ENCODE measurements around the gene IRX4.

IRX4 gene

DNA sequence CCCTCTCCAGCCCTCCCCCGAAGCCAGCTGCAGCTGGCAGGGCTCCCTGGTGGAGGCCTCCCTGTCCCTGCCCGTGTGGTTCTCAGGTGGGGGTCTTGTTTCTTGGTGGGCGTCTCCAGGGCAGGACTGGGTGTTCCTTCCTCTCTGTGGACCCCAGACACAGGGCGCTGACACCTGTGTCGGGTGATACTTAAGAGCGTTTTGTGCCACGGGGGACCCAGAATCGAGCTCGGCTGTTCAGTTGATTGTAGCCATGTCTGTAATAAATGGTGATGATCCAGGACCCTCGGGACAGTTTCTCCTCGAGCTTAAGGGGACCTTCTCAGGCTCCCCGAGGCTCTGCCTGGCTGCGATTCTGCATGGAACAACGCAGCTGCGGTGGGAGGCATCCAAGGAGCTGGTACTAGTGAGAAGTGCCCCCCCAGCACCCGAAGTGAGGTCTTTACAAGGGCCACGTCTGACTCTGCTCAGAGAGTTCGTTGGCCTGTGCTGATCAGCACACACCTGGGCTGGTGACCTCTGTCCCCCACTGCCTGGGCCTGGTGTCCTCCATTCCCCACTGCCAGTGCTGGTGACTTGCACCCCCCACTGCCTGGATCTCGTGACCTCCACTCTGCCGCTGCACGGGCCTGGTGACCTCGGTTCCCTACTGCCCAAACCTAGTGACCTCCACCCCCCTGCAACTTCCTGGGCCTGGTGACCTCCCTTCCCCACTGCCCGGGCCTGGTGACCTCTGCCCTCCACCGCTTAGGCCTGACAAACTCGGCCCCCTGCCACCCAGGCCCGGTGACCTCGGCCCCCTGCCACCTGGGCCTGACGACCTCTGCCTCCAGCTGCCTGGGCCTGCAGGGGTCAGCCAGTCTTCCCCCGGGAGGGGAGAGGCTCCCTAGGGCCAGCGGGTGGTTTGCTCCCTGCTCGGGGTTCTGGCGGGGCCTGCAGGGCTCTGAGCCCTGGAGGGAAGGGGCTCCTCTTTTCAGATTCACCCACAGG, 45.5 kb downstream of the IRX4 start:
- Histone ChIP-seq H3K4me3 (ENCODE audit: low read depth in 1 of 2, low read length in 2 of 2) (no peak overlapping the region), H3K27me3 (ENCODE audit: control insufficient read depth in 1 of 2, insufficient read depth in 2 of 2, low read length in 2 of 2) (peaks cover 0 to 10% of the 10 kb centered on the region in 2 donors), H3K27ac (ENCODE audit: low read depth, low read length) (no peak overlapping the region)

GRCh38 chr5:1836176-1836890, 46.4 kb downstream of the IRX4 start:
- H3K4me3 ChIP-seq (ENCODE audit: low read depth in 1 of 2, low read length in 2 of 2): no peak overlapping the region
- no peak overlapping the region for H3K27ac ChIP-seq (ENCODE audit: low read depth, low read length)
- no peaks in the 10 kb centered on the region for H3K9me3 ChIP-seq (ENCODE audit: low read length)
- H3K27me3 ChIP-seq (ENCODE audit: control insufficient read depth in 1 of 2, insufficient read depth in 2 of 2, low read length in 2 of 2): peaks cover 0 to 9% of the 10 kb centered on the region in 2 donors
- no peaks in the 10 kb centered on the region for H3K36me3 ChIP-seq (ENCODE audit: insufficient read depth, low read length)
- H3K9ac ChIP-seq (ENCODE audit: low read length): no peak overlapping the region
- H3K4me1 ChIP-seq (ENCODE audit: insufficient read depth, low read length): no peaks in the 10 kb centered on the region

More for the DNA sequence above, 45.5 kb downstream of the IRX4 start:
- H3K9me3 ChIP-seq (ENCODE audit: low read length): no peaks in the 10 kb centered on the region
- no peaks in the 10 kb centered on the region for H3K4me1 ChIP-seq (ENCODE audit: insufficient read depth, low read length)
- H3K36me3 ChIP-seq (ENCODE audit: insufficient read depth, low read length): no peaks in the 10 kb centered on the region
- no peak overlapping the region for H3K9ac ChIP-seq (ENCODE audit: low read length)

GRCh38 chr5:1835431-1835830, 47.3 kb downstream of the IRX4 start:
- Histone ChIP-seq H3K27me3 (ENCODE audit: control insufficient read depth in 1 of 2, insufficient read depth in 2 of 2, low read length in 2 of 2) (peaks cover 0 to under 1% of the 10 kb centered on the region in 2 donors), H3K4me1 (ENCODE audit: insufficient read depth, low read length) (no peaks in the 10 kb centered on the region), H3K4me3 (ENCODE audit: low read depth in 1 of 2, low read length in 2 of 2) (no peak overlapping the region), H3K9me3 (ENCODE audit: low read length) (no peaks in the 10 kb centered on the region), H3K36me3 (ENCODE audit: insufficient read depth, low read length) (no peaks in the 10 kb centered on the region), H3K9ac (ENCODE audit: low read length) (no peak overlapping the region), H3K27ac (ENCODE audit: low read depth, low read length) (no peak overlapping the region)

- Histone ChIP-seq H3K9ac (ENCODE audit: low read length) (no peak overlapping the region), H3K27ac (ENCODE audit: low read depth, low read length) (no peak overlapping the region), H3K9me3 (ENCODE audit: low read length) (no peaks in the 10 kb centered on the region), H3K4me1 (ENCODE audit: insufficient read depth, low read length) (no peaks in the 10 kb centered on the region), H3K36me3 (ENCODE audit: insufficient read depth, low read length) (no peaks in the 10 kb centered on the region), H3K27me3 (ENCODE audit: control insufficient read depth in 1 of 2, insufficient read depth in 2 of 2, low read length in 2 of 2) (no peaks in the 10 kb centered on the region), H3K4me3 (ENCODE audit: low read depth in 1 of 2, low read length in 2 of 2) (no peak overlapping the region)
Observed at GRCh38 chr5:1834721-1835429, 47.9 kb downstream of the IRX4 start.

- H3K27ac ChIP-seq (ENCODE audit: low read depth, low read length): no peak overlapping the region
- no peak overlapping the region for H3K9ac ChIP-seq (ENCODE audit: low read length)
- H3K9me3 ChIP-seq (ENCODE audit: low read length): no peaks in the 10 kb centered on the region
- no peak overlapping the region for H3K4me3 ChIP-seq (ENCODE audit: low read depth in 1 of 2, low read length in 2 of 2)
- no peaks in the 10 kb centered on the region for H3K36me3 ChIP-seq (ENCODE audit: insufficient read depth, low read length)
- H3K27me3 ChIP-seq (ENCODE audit: control insufficient read depth in 1 of 2, insufficient read depth in 2 of 2, low read length in 2 of 2): no peaks in the 10 kb centered on the region
- no peaks in the 10 kb centered on the region for H3K4me1 ChIP-seq (ENCODE audit: insufficient read depth, low read length)
Observed at GRCh38 chr5:1834022-1834551, 48.6 kb downstream of the IRX4 start.

DNA sequence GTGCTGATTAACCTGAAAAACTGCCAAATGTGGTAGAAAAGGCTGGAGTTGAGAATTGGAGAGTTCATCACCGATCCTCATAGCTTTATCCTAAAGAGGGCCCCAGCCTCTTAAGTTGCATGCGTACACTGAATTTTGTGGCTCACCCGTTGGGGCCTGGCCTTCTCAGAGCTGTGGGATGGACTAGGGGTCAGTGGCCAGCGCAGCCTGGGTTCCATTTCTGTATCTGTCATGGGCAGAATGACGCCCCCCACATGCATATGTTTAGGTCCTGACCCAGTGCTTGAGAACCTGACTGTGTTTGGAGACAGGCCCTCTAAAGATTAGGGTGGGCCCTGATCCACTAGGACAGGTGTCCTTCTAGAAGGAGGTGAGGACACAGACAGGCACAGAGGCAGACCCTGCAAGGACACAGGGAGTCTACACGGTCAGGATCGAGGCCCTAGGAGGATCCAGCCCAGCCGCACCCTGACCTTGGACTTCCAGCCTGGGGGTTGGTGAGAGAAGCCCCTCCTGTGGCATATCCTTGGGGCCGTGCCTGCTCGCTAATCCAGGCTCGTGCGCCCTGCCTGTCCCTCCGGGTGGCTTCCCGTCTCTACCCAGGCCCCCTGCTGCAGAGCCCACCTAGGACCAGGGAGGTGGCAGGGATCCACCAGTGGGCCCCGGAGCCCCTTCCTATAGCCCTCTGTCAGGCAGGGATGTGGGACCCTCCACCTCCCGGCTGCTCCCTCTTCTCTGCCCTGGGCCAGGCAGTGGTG, 49.3 kb downstream of the IRX4 start:
- Histone ChIP-seq H3K27ac (ENCODE audit: low read depth, low read length) (no peak overlapping the region), H3K27me3 (ENCODE audit: control insufficient read depth in 1 of 2, insufficient read depth in 2 of 2, low read length in 2 of 2) (no peaks in the 10 kb centered on the region), H3K9me3 (ENCODE audit: low read length) (no peaks in the 10 kb centered on the region), H3K36me3 (ENCODE audit: insufficient read depth, low read length) (no peaks in the 10 kb centered on the region), H3K4me3 (ENCODE audit: low read depth in 1 of 2, low read length in 2 of 2) (no peak overlapping the region), H3K9ac (ENCODE audit: low read length) (no peak overlapping the region), H3K4me1 (ENCODE audit: insufficient read depth, low read length) (no peaks in the 10 kb centered on the region)

DNA sequence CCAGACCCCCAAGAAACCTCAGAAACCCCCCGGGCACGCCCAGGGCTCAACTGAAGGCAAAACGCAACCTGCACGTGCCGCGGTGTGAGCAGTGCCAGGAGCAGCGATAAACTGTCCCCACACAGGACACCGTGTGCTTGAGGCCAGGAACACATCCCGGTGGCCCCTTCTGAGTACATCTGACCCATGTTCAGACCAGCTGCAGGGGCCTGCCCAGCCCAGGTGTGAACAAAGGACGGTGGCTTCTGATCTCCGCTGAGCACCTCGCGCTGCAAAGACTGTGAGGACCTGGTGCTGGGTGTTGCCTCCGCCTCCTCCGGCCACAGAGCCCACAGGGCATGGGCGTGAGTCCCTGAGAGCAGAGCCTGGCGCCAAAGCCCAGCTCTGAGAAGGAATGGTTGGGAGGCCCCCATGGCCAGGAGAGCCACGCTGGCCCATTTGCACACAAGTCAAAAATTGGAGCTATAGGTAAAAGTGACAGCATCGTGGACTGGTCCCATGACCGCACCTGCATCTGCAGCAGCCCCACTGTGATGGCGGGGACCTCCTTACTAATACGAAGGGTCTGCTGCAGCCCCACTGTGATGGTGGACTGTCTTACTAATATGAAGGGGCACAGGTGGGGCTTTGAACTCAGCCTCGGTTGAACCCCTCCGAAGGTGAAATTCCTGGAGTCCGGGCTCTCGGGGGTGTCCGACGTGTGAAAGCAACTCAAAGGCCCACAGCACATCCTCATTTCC, 50.0 kb downstream of the IRX4 start:
- H3K9me3 ChIP-seq (ENCODE audit: low read length): no peaks in the 10 kb centered on the region
- H3K4me3 ChIP-seq (ENCODE audit: low read depth in 1 of 2, low read length in 2 of 2): no peak overlapping the region
- H3K36me3 ChIP-seq (ENCODE audit: insufficient read depth, low read length): no peaks in the 10 kb centered on the region
- H3K27me3 ChIP-seq (ENCODE audit: control insufficient read depth in 1 of 2, insufficient read depth in 2 of 2, low read length in 2 of 2): no peaks in the 10 kb centered on the region
- H3K27ac ChIP-seq (ENCODE audit: low read depth, low read length): no peak overlapping the region
- H3K9ac ChIP-seq (ENCODE audit: low read length): no peak overlapping the region
- no peaks in the 10 kb centered on the region for H3K4me1 ChIP-seq (ENCODE audit: insufficient read depth, low read length)

GRCh38 chr5:1831677-1832313, 50.9 kb downstream of the IRX4 start:
- Histone ChIP-seq H3K9ac (ENCODE audit: low read length) (no peak overlapping the region), H3K36me3 (ENCODE audit: insufficient read depth, low read length) (no peaks in the 10 kb centered on the region), H3K4me1 (ENCODE audit: insufficient read depth, low read length) (no peaks in the 10 kb centered on the region), H3K9me3 (ENCODE audit: low read length) (no peaks in the 10 kb centered on the region), H3K27ac (ENCODE audit: low read depth, low read length) (no peak overlapping the region), H3K4me3 (ENCODE audit: low read depth in 1 of 2, low read length in 2 of 2) (no peak overlapping the region), H3K27me3 (ENCODE audit: control insufficient read depth in 1 of 2, insufficient read depth in 2 of 2, low read length in 2 of 2) (no peaks in the 10 kb centered on the region)

GRCh38 chr5:1831257-1831656, 51.5 kb downstream of the IRX4 start:
- Histone ChIP-seq H3K27ac (ENCODE audit: low read depth, low read length) (no peak overlapping the region), H3K4me1 (ENCODE audit: insufficient read depth, low read length) (no peaks in the 10 kb centered on the region), H3K27me3 (ENCODE audit: control insufficient read depth in 1 of 2, insufficient read depth in 2 of 2, low read length in 2 of 2) (no peaks in the 10 kb centered on the region), H3K4me3 (ENCODE audit: low read depth in 1 of 2, low read length in 2 of 2) (no peak overlapping the region), H3K36me3 (ENCODE audit: insufficient read depth, low read length) (peaks cover 1% of the 10 kb centered on the region), H3K9me3 (ENCODE audit: low read length) (no peaks in the 10 kb centered on the region), H3K9ac (ENCODE audit: low read length) (no peak overlapping the region)
